Dedifferentiated amniotic fluid mesenchymal stem cell (primary cell): ENCODE results near the gene GRIK5.

ENCODE experiments used
- DNase-seq: peaks from one replicate; pipeline ENCODE4 v3.0.0-alpha.2; 2016; ENCODE audit errors: extremely low spot score

Gene GRIK5

GRCh38 chr19:41990615-41991014 lies 79.4 kb downstream of the GRIK5 start:
- no peak for DNase-seq

GRCh38 chr19:41990028-41990427 lies 80.0 kb downstream of the GRIK5 start:
- DNase-seq, result no peak

- no peak for DNase-seq
Observed at GRCh38 chr19:41988947-41989346, 81.1 kb downstream of the GRIK5 start.

GRCh38 chr19:41987141-41987860 lies 82.7 kb downstream of the GRIK5 start:
- no peak for DNase-seq

- no peak for DNase-seq
Observed at GRCh38 chr19:41984961-41985360, 85.0 kb downstream of the GRIK5 start.

GRCh38 chr19:41981724-41982123 lies 88.3 kb downstream of the GRIK5 start:
- no peak for DNase-seq

GRCh38 chr19:41978470-41978869 lies 91.5 kb downstream of the GRIK5 start:
- DNase-seq, result no peak

- DNase-seq, result no peak
Observed at GRCh38 chr19:41977916-41978315, 92.1 kb downstream of the GRIK5 start.

GRCh38 chr19:41974652-41975051 lies 95.4 kb downstream of the GRIK5 start:
- no peak for DNase-seq

GRCh38 chr19:41971363-41971762 lies 98.6 kb downstream of the GRIK5 start:
- DNase-seq, result no peak

- DNase-seq, result no peak
Observed at GRCh38 chr19:41969772-41970458, 100.1 kb downstream of the GRIK5 start.

- DNase-seq, result no peak
Observed at GRCh38 chr19:41968751-41969595, 101.0 kb downstream of the GRIK5 start.

- DNase-seq, result no peak
Observed at GRCh38 chr19:41967054-41967783, 102.8 kb downstream of the GRIK5 start.

GRCh38 chr19:41965106-41965505 lies 104.9 kb downstream of the GRIK5 start:
- no peak for DNase-seq

- DNase-seq, result no peak
Observed at GRCh38 chr19:41960973-41961372, 109.0 kb downstream of the GRIK5 start.

- peak; percentile 93 for DNase-seq
Observed at GRCh38 chr19:41959056-41960053, 110.7 kb downstream of the GRIK5 start, which contains the start of gene RABAC1. TSS of gene RABAC1 (minus strand) at chr19:41959321. CDS start at chr19:41959292, 29 bp downstream.

- DNase-seq, result peak; percentile 48
Observed at GRCh38 chr19:41958367-41959055, 111.5 kb downstream of the GRIK5 start.

GRCh38 chr19:41957838-41958366 lies 112.1 kb downstream of the GRIK5 start:
- peak; percentile 68 for DNase-seq

- no peak for DNase-seq
Observed at GRCh38 chr19:41957161-41957837, 112.7 kb downstream of the GRIK5 start.
